22Rv1 (cell line): ENCODE measurements around the gene NPPC.

ENCODE experiments used
- ZFX ChIP-seq: fragments of 450-650 bp; IDR thresholded peaks from 2 replicates; pipeline ENCODE4 v1.6.1; 2017; ENCODE audit warnings: antibody characterized with exemption, borderline replicate concordance
- TF ChIP-seq, protein P1 (sequence below): fragments of 450-650 bp; IDR thresholded peaks from 2 replicates; pipeline ENCODE4 v1.5.1; 2017; ENCODE audit warnings: mild to moderate bottlenecking

DNA sequence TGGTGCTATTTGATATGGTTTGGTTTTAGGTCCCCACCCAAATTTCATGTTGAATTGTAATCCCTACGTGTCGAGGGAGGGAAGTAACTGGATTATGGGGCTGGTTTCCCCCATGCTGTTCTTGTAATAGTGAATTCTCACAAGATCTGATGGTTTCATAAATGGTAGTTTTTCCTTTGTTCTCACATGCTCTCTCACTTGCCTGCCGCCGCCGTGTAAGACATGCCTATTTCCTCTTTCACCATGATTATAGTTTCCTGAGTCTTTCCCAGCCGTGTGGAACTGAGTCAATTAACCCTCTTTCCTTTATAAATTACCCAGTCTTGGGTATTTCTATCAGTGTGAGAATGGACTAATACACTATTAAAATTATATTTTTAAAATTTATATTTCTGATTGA lies 42.6 kb upstream of the NPPC start:
- TF ChIP-seq, protein P1, sequence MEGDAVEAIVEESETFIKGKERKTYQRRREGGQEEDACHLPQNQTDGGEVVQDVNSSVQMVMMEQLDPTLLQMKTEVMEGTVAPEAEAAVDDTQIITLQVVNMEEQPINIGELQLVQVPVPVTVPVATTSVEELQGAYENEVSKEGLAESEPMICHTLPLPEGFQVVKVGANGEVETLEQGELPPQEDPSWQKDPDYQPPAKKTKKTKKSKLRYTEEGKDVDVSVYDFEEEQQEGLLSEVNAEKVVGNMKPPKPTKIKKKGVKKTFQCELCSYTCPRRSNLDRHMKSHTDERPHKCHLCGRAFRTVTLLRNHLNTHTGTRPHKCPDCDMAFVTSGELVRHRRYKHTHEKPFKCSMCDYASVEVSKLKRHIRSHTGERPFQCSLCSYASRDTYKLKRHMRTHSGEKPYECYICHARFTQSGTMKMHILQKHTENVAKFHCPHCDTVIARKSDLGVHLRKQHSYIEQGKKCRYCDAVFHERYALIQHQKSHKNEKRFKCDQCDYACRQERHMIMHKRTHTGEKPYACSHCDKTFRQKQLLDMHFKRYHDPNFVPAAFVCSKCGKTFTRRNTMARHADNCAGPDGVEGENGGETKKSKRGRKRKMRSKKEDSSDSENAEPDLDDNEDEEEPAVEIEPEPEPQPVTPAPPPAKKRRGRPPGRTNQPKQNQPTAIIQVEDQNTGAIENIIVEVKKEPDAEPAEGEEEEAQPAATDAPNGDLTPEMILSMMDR, result no peak
- no peak for TF ChIP-seq ZFX
